Measurements from ENCODE around the gene TRDN. TPM values are rescaled to one million over a fixed set of nuclear protein-coding genes. Genes with fewer than 3 reads are reported as not detected.
"Not testable (repeated sequence)": the region's sequence is repeated elsewhere in the genome, so short reads cannot be mapped to it uniquely, and the experiment has no call there.

Gene TRDN
- total RNA-seq, 2 experiments from 2014 or later: not detected

DNA sequence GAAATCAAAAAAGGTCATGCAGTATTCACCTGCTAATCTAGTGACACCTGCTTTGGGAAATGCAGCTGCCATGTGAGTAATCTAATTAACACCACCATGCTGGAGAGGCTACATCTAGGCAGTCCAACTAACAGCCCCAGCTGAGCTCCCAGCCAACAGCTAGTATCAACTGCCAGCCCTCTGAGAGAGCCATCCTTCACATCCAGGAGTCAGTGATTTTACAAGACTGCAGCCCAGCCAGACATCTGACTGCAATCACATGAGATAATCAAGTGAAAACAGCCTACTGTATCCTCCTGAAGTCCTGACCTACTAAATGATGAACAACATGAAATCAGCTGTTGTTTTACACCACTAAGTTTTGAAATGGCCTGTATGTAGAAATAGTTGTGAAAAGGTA, 298.4 kb downstream of the TRDN start:
- ATAC-seq (no peak), DNase-seq (no peak)
- Mint-ChIP-seq H3K27me3 (ENCODE audit: low read depth) (no peaks in the 10 kb centered on the region), H3K9me3 (ENCODE audit: insufficient read depth) (no peaks in the 10 kb centered on the region), H3K36me3 (ENCODE audit: low read depth) (no peaks in the 10 kb centered on the region), H3K4me3 (no peak overlapping the region), H3K4me1 (ENCODE audit: low read depth) (no peaks in the 10 kb centered on the region), H3K27ac (no peak overlapping the region)
- ChIA-PET POLR2A (no interaction called here), CTCF (no interaction called here)

DNA sequence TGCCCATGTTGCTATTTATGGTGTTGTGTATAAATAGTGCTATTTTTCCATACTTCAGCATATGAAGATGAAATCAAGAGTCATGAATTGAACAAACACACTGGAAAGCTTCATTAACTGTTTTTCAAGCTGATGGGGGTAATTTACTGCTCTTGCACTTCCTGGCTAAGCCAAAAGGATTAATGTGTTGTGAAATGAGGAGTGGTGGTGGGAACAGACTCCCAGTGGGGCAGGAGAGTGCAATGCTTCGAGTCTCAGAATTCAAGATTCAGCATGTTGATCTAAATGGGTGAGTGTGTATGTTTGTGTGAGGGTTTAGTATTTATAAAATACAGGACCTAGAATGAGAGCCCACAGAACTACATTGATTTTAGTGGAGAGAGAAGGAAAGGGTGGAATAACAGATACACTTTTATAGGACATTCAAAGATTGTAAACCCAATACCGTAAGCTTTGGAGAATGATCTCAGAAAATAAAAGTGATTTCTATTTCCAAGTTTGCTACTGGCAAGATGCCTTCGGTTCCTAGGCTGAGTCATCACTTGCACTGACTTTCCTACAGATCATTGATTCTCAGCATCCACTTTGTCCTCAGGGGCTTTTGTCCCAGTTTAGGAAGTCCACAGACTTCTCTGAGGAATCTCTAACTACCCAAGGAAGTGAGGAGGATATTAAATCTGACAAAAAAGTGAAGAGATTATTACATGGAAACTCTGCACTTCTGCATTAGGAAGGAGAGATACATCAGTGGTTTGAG, 303.6 kb downstream of the TRDN start:
- H3K4me3 Mint-ChIP-seq: no peak overlapping the region
- ChIA-PET CTCF (no interaction called here), POLR2A (no interaction called here)
- no peaks in the 10 kb centered on the region for H3K9me3 Mint-ChIP-seq (ENCODE audit: insufficient read depth)
- no peak for DNase-seq
- no peak for ATAC-seq
- no peaks in the 10 kb centered on the region for H3K27me3 Mint-ChIP-seq (ENCODE audit: low read depth)
- no peaks in the 10 kb centered on the region for H3K4me1 Mint-ChIP-seq (ENCODE audit: low read depth)
- no peaks in the 10 kb centered on the region for H3K36me3 Mint-ChIP-seq (ENCODE audit: low read depth)
- no peak overlapping the region for H3K27ac Mint-ChIP-seq

DNA sequence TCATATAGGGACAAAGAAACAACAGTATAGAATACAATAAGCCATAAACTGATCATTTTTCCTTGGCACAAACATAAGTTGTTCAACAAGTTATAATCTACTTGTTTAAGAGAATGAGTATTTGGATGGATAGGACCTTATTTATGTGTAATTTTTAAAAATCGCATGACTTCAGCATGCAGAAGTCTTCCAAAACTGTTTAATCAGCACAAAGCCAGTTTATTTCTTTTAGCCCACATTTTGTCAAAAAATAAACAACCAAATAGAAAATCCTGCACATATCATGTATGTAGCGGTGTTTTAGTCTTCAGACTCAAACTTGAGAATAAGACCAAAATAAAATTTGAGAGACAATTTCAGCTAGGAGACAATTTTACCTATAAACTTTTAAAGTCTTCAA, 304.7 kb downstream of the TRDN start:
- ChIA-PET CTCF (no interaction called here), POLR2A (no interaction called here)
- no peak for DNase-seq
- no peak overlapping the region for H3K4me3 Mint-ChIP-seq
- no peaks in the 10 kb centered on the region for H3K27me3 Mint-ChIP-seq (ENCODE audit: low read depth)
- no peak overlapping the region for H3K27ac Mint-ChIP-seq
- no peak for ATAC-seq
- no peaks in the 10 kb centered on the region for H3K4me1 Mint-ChIP-seq (ENCODE audit: low read depth)
- no peaks in the 10 kb centered on the region for H3K36me3 Mint-ChIP-seq (ENCODE audit: low read depth)
- no peaks in the 10 kb centered on the region for H3K9me3 Mint-ChIP-seq (ENCODE audit: insufficient read depth)

DNA sequence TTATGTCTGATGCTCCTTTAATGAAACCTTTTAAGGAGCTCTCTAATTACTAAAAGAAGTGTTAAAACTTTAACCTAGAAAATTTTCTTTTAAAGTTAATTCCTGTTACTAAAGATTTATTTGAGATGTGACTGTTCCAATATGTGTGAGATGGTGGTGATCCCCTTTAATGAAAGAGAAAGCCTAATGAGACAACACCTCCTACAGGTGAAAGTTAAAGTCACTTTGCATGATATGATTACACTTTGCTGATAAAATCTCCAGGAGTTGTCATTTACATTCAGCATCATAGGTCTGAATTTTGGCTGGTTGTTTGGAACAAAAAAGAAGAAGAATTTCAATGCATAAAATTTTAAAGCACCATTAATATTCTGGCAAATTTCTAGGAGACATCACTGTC, 307.4 kb downstream of the TRDN start:
- ChIA-PET POLR2A (no interaction called here), CTCF (no interaction called here)
- ATAC-seq: no peak

DNA sequence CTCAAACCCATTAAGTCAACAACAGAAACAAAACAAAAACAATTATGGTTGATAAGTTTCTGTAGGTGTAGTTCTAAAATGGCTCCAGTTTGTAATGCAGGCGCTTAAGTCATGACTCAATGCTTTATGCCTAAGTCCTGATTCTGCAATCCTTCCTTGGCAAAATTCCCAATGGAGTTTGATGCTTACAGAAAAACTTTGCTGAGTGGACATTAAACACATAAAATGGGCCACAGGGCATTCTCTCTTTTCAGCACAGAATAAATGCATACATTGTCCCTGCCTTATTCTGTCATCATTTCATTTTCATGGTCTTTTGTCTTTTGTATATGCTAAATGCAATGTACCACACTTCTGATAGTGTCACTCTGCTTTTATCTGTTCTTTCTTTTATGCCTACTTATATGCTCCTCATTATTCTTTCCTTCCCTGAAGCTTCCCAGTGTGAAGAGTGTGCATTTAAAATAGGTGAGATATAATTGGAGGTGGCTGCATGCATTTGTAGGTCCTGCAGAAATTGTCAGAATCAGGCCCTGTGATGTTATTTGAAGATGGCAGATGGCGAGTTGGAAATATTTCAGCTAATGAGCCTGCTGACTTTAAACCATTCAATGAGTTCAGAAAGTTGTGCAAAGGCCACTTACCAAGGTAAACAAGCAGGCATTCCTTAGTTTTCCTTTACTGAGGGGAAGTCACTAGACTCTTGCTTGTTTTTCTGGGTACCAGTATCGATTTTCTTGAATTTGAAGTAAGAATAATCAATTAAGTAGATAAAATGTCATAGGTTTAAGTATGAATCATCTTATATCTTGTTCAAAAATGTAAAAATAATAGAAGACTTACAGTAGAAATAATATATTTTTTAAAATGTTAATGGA, 313.1 kb downstream of the TRDN start:
- Mint-ChIP-seq H3K36me3 (ENCODE audit: low read depth) (no peaks in the 10 kb centered on the region), H3K27ac (no peak overlapping the region), H3K4me1 (ENCODE audit: low read depth) (no peaks in the 10 kb centered on the region), H3K9me3 (ENCODE audit: insufficient read depth) (no peaks in the 10 kb centered on the region), H3K4me3 (no peak overlapping the region), H3K27me3 (ENCODE audit: low read depth) (no peaks in the 10 kb centered on the region)
- CTCF ChIA-PET: no interaction called here
- ATAC-seq (no peak), DNase-seq (no peak)
- POLR2A ChIA-PET: no interaction called here

More for the DNA sequence above, 307.4 kb downstream of the TRDN start:
- Mint-ChIP-seq H3K36me3 (ENCODE audit: low read depth) (no peaks in the 10 kb centered on the region), H3K4me1 (ENCODE audit: low read depth) (no peaks in the 10 kb centered on the region), H3K4me3 (no peak overlapping the region), H3K27me3 (ENCODE audit: low read depth) (no peaks in the 10 kb centered on the region), H3K27ac (no peak overlapping the region), H3K9me3 (ENCODE audit: insufficient read depth) (no peaks in the 10 kb centered on the region)
- no peak for DNase-seq

DNA sequence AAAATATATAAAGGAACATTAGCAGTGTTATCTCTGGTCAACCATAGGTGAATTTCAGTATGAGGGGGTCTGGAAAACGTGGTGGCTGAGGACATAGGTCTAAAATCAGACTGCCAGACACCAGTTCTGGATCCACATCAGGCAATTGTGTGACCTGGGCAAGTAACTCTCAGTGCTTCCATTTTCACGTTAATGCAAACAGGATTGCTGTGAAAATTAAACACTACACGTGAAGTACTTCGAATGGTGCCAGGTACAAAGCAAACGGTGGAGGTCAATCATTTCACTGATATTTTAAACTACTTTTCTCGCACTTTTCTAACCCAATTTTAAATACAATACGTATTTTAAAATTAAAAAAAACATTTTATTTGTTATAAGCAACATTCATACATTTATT, 315.7 kb downstream of the TRDN start:
- no peaks in the 10 kb centered on the region for H3K4me1 Mint-ChIP-seq (ENCODE audit: low read depth)
- H3K9me3 Mint-ChIP-seq (ENCODE audit: insufficient read depth): no peaks in the 10 kb centered on the region
- ATAC-seq (no peak), DNase-seq (no peak)
- H3K27me3 Mint-ChIP-seq (ENCODE audit: low read depth): no peaks in the 10 kb centered on the region
- POLR2A ChIA-PET: interaction anchor here (0.6 kb wide), 1 partner anchor 27 kb away, joined by 3 read pairs; no protein-coding TSS in a partner anchor
- no peak overlapping the region for H3K27ac Mint-ChIP-seq
- CTCF ChIA-PET: interaction anchor here (1.4 kb wide), 1 partner anchor 451 kb away, joined by 4 read pairs; no protein-coding TSS in a partner anchor
- no peak overlapping the region for H3K4me3 Mint-ChIP-seq
- no peaks in the 10 kb centered on the region for H3K36me3 Mint-ChIP-seq (ENCODE audit: low read depth)

DNA sequence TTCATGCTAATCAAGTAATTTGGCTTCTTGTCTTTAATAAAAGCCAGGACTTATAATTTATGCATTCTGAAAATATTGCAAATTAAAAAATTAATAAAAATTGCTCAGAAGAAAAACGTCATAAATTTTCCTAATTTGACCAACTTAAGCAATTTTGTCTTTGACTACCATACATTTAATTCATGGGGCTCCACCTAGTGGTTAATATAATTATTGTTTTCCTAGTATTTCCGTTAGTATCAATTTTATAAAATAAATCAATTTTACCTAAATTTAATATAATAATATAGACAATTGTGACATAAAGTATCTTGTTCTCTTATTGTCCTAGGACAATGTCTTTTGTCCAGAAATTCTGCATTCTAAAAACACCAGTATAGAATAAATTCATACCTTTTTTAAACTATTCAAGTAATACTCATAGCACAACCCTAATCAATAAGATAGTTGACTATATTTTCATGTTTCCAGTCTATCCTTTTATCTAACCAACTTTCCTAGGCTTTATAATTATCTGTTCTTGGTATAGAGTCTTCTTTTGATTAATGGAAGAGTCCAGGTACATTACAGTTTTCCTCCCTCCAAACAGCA, 319.9 kb downstream of the TRDN start:
- ChIA-PET POLR2A (no interaction called here), CTCF (no interaction called here)
- Mint-ChIP-seq H3K27me3 (ENCODE audit: low read depth) (no peaks in the 10 kb centered on the region), H3K4me3 (no peak overlapping the region), H3K36me3 (ENCODE audit: low read depth) (no peaks in the 10 kb centered on the region), H3K27ac (no peak overlapping the region), H3K4me1 (ENCODE audit: low read depth) (no peaks in the 10 kb centered on the region), H3K9me3 (ENCODE audit: insufficient read depth) (no peaks in the 10 kb centered on the region)
- DNase-seq: no peak
- no peak for ATAC-seq

DNA sequence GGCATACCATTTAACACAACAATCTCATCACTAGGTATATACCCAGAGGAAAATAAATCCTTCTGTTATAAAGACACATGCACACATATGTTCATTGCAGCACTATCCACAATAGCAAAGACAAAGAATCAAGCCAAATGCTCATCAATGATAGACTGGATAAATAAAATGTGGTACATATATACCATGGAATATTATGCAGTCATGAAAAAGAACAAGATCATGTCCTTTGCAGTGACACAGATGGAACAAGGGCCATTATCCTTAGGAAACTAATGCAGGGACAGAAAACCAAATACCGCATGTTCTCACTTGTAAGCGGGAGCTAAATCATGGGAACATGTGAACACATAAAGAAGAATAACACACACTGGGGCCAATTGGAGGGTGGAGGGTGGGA, 322.3 kb downstream of the TRDN start:
- POLR2A ChIA-PET; DNase-seq; CTCF ChIA-PET; H3K27ac Mint-ChIP-seq; H3K4me3 Mint-ChIP-seq; H3K9me3 Mint-ChIP-seq (ENCODE audit: insufficient read depth); H3K36me3 Mint-ChIP-seq (ENCODE audit: low read depth); H3K4me1 Mint-ChIP-seq (ENCODE audit: low read depth); H3K27me3 Mint-ChIP-seq (ENCODE audit: low read depth); ATAC-seq: not testable (repeated sequence)

DNA sequence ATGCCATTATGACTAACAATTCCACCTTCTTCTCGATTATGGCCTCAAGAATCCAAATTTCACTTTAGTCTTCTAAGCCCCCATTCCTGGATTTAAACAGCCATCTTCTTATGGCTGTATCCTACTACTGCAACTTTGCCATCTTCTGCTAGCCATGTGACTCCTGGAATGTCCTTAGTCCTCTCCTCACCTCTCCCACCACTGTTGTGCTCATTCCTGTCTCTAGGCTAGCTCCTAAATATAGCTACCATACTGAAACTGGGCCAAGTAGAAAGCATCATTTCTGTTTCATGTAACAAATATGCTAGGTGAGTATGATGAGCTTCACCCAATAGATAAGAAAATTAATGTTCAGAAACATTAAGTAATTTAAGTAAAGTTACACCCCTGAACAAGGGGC, 327.6 kb downstream of the TRDN start:
- Mint-ChIP-seq H3K36me3 (ENCODE audit: low read depth) (no peaks in the 10 kb centered on the region), H3K27me3 (ENCODE audit: low read depth) (no peaks in the 10 kb centered on the region), H3K4me3 (no peak overlapping the region), H3K27ac (no peak overlapping the region), H3K4me1 (ENCODE audit: low read depth) (no peaks in the 10 kb centered on the region), H3K9me3 (ENCODE audit: insufficient read depth) (no peaks in the 10 kb centered on the region)
- DNase-seq: no peak
- ChIA-PET POLR2A (no interaction called here), CTCF (no interaction called here)
- no peak for ATAC-seq

DNA sequence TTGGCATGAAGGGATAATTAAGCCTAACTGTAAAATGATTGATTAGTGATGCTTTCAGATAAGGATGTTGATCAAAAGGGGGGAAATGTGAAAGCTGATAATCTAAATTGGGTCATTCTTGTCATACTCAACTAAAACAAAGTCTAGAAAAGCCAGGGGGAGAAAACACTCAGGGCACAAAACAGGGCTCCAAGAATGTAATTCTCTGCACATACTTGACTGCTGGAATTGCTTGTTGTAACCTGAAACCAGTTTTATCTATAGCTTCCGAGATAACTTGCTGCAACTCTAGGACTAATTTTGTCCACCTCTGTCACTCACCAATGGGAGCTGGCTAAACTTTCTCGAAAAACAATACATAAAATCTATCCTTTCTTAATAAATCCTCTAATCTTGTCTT, 330.4 kb downstream of the TRDN start:
- no peak overlapping the region for H3K4me3 Mint-ChIP-seq
- no peaks in the 10 kb centered on the region for H3K36me3 Mint-ChIP-seq (ENCODE audit: low read depth)
- DNase-seq (no peak), ATAC-seq (no peak)
- no peaks in the 10 kb centered on the region for H3K9me3 Mint-ChIP-seq (ENCODE audit: insufficient read depth)
- no peaks in the 10 kb centered on the region for H3K27me3 Mint-ChIP-seq (ENCODE audit: low read depth)
- ChIA-PET POLR2A (no interaction called here), CTCF (no interaction called here)
- H3K4me1 Mint-ChIP-seq (ENCODE audit: low read depth): no peaks in the 10 kb centered on the region
- H3K27ac Mint-ChIP-seq: no peak overlapping the region

DNA sequence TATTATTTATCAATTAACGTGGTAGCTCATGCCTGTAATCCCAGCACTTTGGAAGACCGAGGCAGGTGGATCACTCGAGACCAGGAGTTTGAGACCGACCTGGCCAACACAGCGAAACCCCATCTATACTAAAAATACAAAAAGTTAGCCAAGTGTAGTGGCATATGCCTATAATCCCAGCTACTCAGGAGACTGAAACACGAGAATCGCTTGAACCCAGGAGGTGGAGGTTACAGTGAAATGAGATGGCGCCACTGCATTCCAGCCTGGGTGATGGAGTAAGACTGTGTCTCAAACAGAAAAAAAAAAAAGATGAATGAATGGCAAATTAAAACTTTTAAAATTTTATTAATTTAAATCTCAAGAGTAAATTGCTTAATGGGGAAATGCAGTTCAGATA, 341.1 kb downstream of the TRDN start:
- Mint-ChIP-seq H3K4me3 (no peak overlapping the region), H3K27ac (no peak overlapping the region)

DNA sequence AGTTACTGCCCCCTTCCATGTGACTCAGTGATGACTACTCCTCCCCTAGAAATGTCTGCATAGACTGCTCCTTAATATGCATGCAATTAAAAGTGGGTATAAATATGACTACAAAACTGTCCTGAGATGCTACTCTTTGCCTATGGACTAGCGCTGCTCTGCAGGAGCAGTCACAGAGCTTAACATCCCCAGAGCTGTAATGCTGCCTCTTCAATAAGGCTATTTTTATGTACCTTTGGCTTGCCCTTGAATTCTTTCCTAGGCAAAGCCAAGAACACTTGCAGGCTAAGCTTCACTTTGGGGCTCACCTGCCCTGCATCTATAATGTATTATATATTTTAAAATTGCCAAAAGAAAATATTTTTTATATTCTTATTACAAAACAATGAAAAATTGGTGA, 341.6 kb downstream of the TRDN start:
- H3K27me3 Mint-ChIP-seq (ENCODE audit: low read depth): no peaks in the 10 kb centered on the region
- H3K9me3 Mint-ChIP-seq (ENCODE audit: insufficient read depth): no peaks in the 10 kb centered on the region
- DNase-seq: no peak
- no peak for ATAC-seq
- POLR2A ChIA-PET: no interaction called here
- H3K36me3 Mint-ChIP-seq (ENCODE audit: low read depth): no peaks in the 10 kb centered on the region
- H3K4me3 Mint-ChIP-seq: no peak overlapping the region
- CTCF ChIA-PET: no interaction called here
- H3K27ac Mint-ChIP-seq: no peak overlapping the region
- H3K4me1 Mint-ChIP-seq (ENCODE audit: low read depth): no peaks in the 10 kb centered on the region

More for the DNA sequence above, 341.1 kb downstream of the TRDN start:
- H3K9me3 Mint-ChIP-seq (ENCODE audit: insufficient read depth): no peaks in the 10 kb centered on the region
- ATAC-seq: no peak
- no peaks in the 10 kb centered on the region for H3K27me3 Mint-ChIP-seq (ENCODE audit: low read depth)
- H3K36me3 Mint-ChIP-seq (ENCODE audit: low read depth): no peaks in the 10 kb centered on the region
- ChIA-PET CTCF (no interaction called here), POLR2A (no interaction called here)
- H3K4me1 Mint-ChIP-seq (ENCODE audit: low read depth): no peaks in the 10 kb centered on the region
- DNase-seq: no peak

Data from activated CD8-positive, alpha-beta T cell treated with anti-CD3 and anti-CD28 coated beads, Interleukin-2, amount 10 ng/mL, durations not matched to agents 7 days and 5 days (primary cell).